HepG2 (cell line): ENCODE results near the gene CRYM. TPM values are rescaled to one million over a fixed set of nuclear protein-coding genes. Genes with fewer than 3 reads are reported as not detected.

ENCODE experiments used
- BCL6 ChIP-seq: IDR thresholded peaks from 2 replicates; pipeline ENCODE4 v1.6.1; 2016; ENCODE audit warnings: missing genetic modification reagents, missing compliant biosample characterization
- GABPB1 ChIP-seq: IDR thresholded peaks from 2 replicates; pipeline ENCODE4 v1.6.1; 2016; ENCODE audit warnings: mild to moderate bottlenecking, missing genetic modification reagents, moderate library complexity, missing compliant biosample characterization
- GTF3A ChIP-seq: sonication (generic); formaldehyde crosslinking; conservative IDR thresholded peaks from 2 replicates; pipeline ENCODE4 v1.4.0; 2020; ENCODE audit warnings: mild to moderate bottlenecking, missing genetic modification reagents
- HDAC2 ChIP-seq: sonication (generic); formaldehyde crosslinking; IDR thresholded peaks from 2 replicates; pipeline ENCODE4 v1.4.0; 2020; ENCODE audit warnings: missing genetic modification reagents
- KAT2B ChIP-seq: fragments of 150-350 bp; IDR thresholded peaks from 2 replicates; pipeline ENCODE4 v1.6.1; 2014; ENCODE audit warnings: low read depth, low read length, borderline replicate concordance
- NFAT5 ChIP-seq: sonication (generic); formaldehyde crosslinking; IDR thresholded peaks from 2 replicates; pipeline ENCODE4 v1.4.0; 2020; ENCODE audit warnings: missing genetic modification reagents
- NKX3-1 ChIP-seq: sonication (generic); formaldehyde crosslinking; IDR thresholded peaks from 2 replicates; pipeline ENCODE4 v1.5.0; 2020; ENCODE audit warnings: missing genetic modification reagents
- PTBP1 ChIP-seq: fragments of 200-400 bp; formaldehyde crosslinking; IDR thresholded peaks from 2 replicates; pipeline ENCODE4 v1.6.1; 2018; ENCODE audit warnings: low read length, low read depth; ENCODE audit not compliant: poor library complexity, severe bottlenecking
- SNAI1 ChIP-seq: sonication (generic); formaldehyde crosslinking; IDR thresholded peaks from 2 replicates; pipeline ENCODE4 v1.5.0; 2020; ENCODE audit warnings: mild to moderate bottlenecking, missing genetic modification reagents, borderline replicate concordance
- WIZ ChIP-seq: sonication (generic); formaldehyde crosslinking; IDR thresholded peaks from 2 replicates; pipeline ENCODE4 v1.5.1; 2020; ENCODE audit warnings: mild to moderate bottlenecking, missing genetic modification reagents
- ZBTB20 ChIP-seq: sonication (generic); formaldehyde crosslinking; IDR thresholded peaks from 2 replicates; pipeline ENCODE4 v1.8.1; 2023; ENCODE audit warnings: missing genetic modification reagents, low read depth, mild to moderate bottlenecking, borderline replicate concordance
- ZFP1 ChIP-seq: IDR thresholded peaks from 2 replicates; pipeline ENCODE4 v1.6.1; 2016
- ZMAT3 ChIP-seq: sonication (generic); formaldehyde crosslinking; conservative IDR thresholded peaks from 2 replicates; pipeline ENCODE4 v1.7.0; 2021; ENCODE audit warnings: missing genetic modification reagents
- ZNF274 ChIP-seq: sonication (generic); formaldehyde crosslinking; IDR thresholded peaks from 2 replicates; pipeline ENCODE4 v1.5.1; 2020; ENCODE audit warnings: mild to moderate bottlenecking, missing genetic modification reagents
- ZNF276 ChIP-seq: sonication (generic); formaldehyde crosslinking; IDR thresholded peaks from 2 replicates; pipeline ENCODE4 v1.4.0; 2020; ENCODE audit warnings: mild to moderate bottlenecking, low read depth, missing genetic modification reagents
- ZNF317 ChIP-seq: sonication (generic); formaldehyde crosslinking; IDR thresholded peaks from 2 replicates; pipeline ENCODE4 v1.5.0; 2020; ENCODE audit warnings: mild to moderate bottlenecking, missing genetic modification reagents
- ZNF335 ChIP-seq: sonication (generic); formaldehyde crosslinking; IDR thresholded peaks from 2 replicates; pipeline ENCODE4 v1.4.0; 2020; ENCODE audit warnings: missing genetic modification reagents
- ZNF530 ChIP-seq: sonication (generic); formaldehyde crosslinking; IDR thresholded peaks from 2 replicates; pipeline ENCODE4 v1.5.0; 2020; ENCODE audit warnings: low read depth, mild to moderate bottlenecking, missing genetic modification reagents
- ZNF556 ChIP-seq: sonication (generic); formaldehyde crosslinking; IDR thresholded peaks from 2 replicates; pipeline ENCODE4 v1.4.0; 2020; ENCODE audit warnings: mild to moderate bottlenecking, missing genetic modification reagents, borderline replicate concordance
- ZNF577 ChIP-seq: sonication (generic); formaldehyde crosslinking; IDR thresholded peaks from 2 replicates; pipeline ENCODE4 v1.4.0; 2020; ENCODE audit warnings: mild to moderate bottlenecking, low read depth, missing genetic modification reagents, borderline replicate concordance
- ZNF639 ChIP-seq: conservative IDR thresholded peaks from 2 replicates; pipeline ENCODE4 v1.6.1; 2018; ENCODE audit warnings: missing genetic modification reagents
- ZNF749 ChIP-seq: sonication (generic); formaldehyde crosslinking; IDR thresholded peaks from 2 replicates; pipeline ENCODE4 v1.8.0; 2022; ENCODE audit warnings: mild to moderate bottlenecking, missing genetic modification reagents, moderate library complexity, borderline replicate concordance
- ZNF841 ChIP-seq: sonication (generic); formaldehyde crosslinking; IDR thresholded peaks from 2 replicates; pipeline ENCODE4 v1.8.1; 2023; ENCODE audit warnings: missing genetic modification reagents, borderline replicate concordance
- polyA plus RNA-seq, 8 experiments: library from polyadenylated mRNA; depleted of rRNA in 3 of 8; stranded (reverse) in 7 of 8; unstranded in 1 of 8; fragments of >200 nt; fragmentation: Illumina TruSeq in 4 of 8; extraction: Trizol in 4 of 8; gene quantifications; 2 replicates each; pipeline versions ENCODE4 v1.2.1 to v1.2.3, GENCODE V29; 2011 to 2016; ENCODE audit warnings: low read depth in 4 of 8, missing spikeins in 1 of 8, mixed read lengths in 1 of 8; ENCODE audit not compliant: insufficient read depth in 1 of 8
- total RNA-seq, 5 experiments: library from RNA; depleted of rRNA; stranded (reverse); fragments of >200 nt; fragmentation: Illumina TruSeq; extraction: Trizol; gene quantifications; 2 replicates each; pipeline ENCODE4 v1.2.3, GENCODE V29; 2016; ENCODE audit warnings: low read depth in 1 of 5

Gene CRYM
- total and polyA plus RNA-seq, 2 of the 13 experiments (the other 11 are each of a cell fraction or from before 2014, with no cell fraction given): 1.9 to 2.2 TPM

GRCh38 chr16:21283521-21284289 lies 5.6 kb upstream of the CRYM start (continued):
- no peak for TF ChIP-seq NFAT5
- TF ChIP-seq ZNF274 (CRISPR knock-in tag): no peak; the same call in 1 of the 2 replicates
- no peak for TF ChIP-seq ZFP1 (CRISPR knock-in tag)
- peak; percentile 26 for TF ChIP-seq PTBP1
- TF ChIP-seq GABPB1 (CRISPR knock-in tag): peak; percentile 75
- no peak for TF ChIP-seq ZBTB20 (CRISPR knock-in tag)
- TF ChIP-seq WIZ (CRISPR knock-in tag): no peak
- no peak for TF ChIP-seq ZNF317 (CRISPR knock-in tag)
- TF ChIP-seq ZNF639: no peak
- TF ChIP-seq ZNF276 (CRISPR knock-in tag): no peak
- no peak for TF ChIP-seq ZNF530
- TF ChIP-seq HDAC2: no peak
- TF ChIP-seq KAT2B: no peak
- no peak for TF ChIP-seq NKX3-1 (CRISPR knock-in tag)
- no peak for TF ChIP-seq ZNF556 (CRISPR knock-in tag)
- no peak for TF ChIP-seq ZNF841 (CRISPR knock-in tag)
- TF ChIP-seq ZNF335 (CRISPR knock-in tag): 0 out of 2 replicates have a peak, but pooled peaks have one; percentile 29
- TF ChIP-seq GTF3A (CRISPR knock-in tag): no peak
- TF ChIP-seq SNAI1 (CRISPR knock-in tag): no peak
- peak; percentile 40; the same call in 1 of the 2 replicates for TF ChIP-seq ZNF749 (CRISPR knock-in tag)
- peak; percentile 40; the same call in 1 of the 2 replicates for TF ChIP-seq BCL6 (CRISPR knock-in tag)
- TF ChIP-seq ZNF577 (CRISPR knock-in tag): no peak
- 0 out of 2 replicates have a peak, but pooled peaks have one; percentile 56 for TF ChIP-seq ZMAT3
